HCT116 (cell line): ENCODE measurements around the gene DMXL1. TPM values are rescaled to one million over a fixed set of nuclear protein-coding genes. Genes with fewer than 3 reads are reported as not detected.

ENCODE experiments used
- ATAC-seq: fragments of 200-7000 bp; cut with Tn5 transposase; 2 replicates; pipeline ENCODE4 v1.9.1; 2020; ENCODE audit warnings: mild to moderate bottlenecking, moderate library complexity
- BruUV-seq: library from RNA; stranded (reverse); fragments of 400-500 nt; replicated peaks from 2 replicates; lab custom pipeline; 2021; lab: Mats Ljungman, UMichigan
- CTCF ChIA-PET: fragments of 300-600 bp; sonication (Branson Sonifier 250); formaldehyde crosslinking; loops from one replicate; lab custom pipeline; 2021; ENCODE audit warnings: antibody characterized with exemption; lab: Charles Lee
- POLR2A ChIA-PET: fragments of 300-600, 350-600 bp; sonication (Branson Sonifier 250); formaldehyde crosslinking; loops from one replicate; lab custom pipeline; 2021; ENCODE audit warnings: antibody characterized with exemption; lab: Charles Lee
- RAD21 ChIA-PET, 2 experiments: fragments of 300-600 bp; sonication (Branson Sonifier 250); formaldehyde crosslinking; loops; one replicate each; lab custom pipeline; 2023; ENCODE audit warnings: low total read pairs in 2 of 2; ENCODE audit not compliant: uncharacterized antibody in 2 of 2, unreplicated experiment in 2 of 2, low non-redundant PET in 1 of 2; lab: Charles Lee
- DNase-seq: peaks from one replicate; pipeline ENCODE4 v3.0.0-alpha.2; 2010; ENCODE audit warnings: low read depth, low spot score
- H2AFZ ChIP-seq: fragments of 200-600 bp; shearing (Covaris generic), sonication (generic); 2 replicates; pipeline ENCODE4 v1.6.1; 2017; ENCODE audit warnings: low read depth, mixed run types, mixed read lengths, antibody characterized with exemption, low read length; ENCODE audit not compliant: poor library complexity, severe bottlenecking
- H3K27ac ChIP-seq: 2 replicates; pipeline ENCODE4 v1.5.1; 2012; ENCODE audit warnings: low read depth, low read length
- H3K27me3 ChIP-seq: fragments of 200-600 bp; sonication (generic); 2 replicates; pipeline ENCODE4 v1.6.1; 2016; ENCODE audit warnings: mixed run types, low read length, mixed read lengths; ENCODE audit not compliant: insufficient read depth
- H3K36me3 ChIP-seq, 2 experiments: fragments of 200-500 bp in 1 of 2; fragments of 200-600 bp in 1 of 2; sonication (Bioruptor generic) in 1 of 2; sonication (generic) in 1 of 2; 2 replicates each; pipeline versions ENCODE4 v1.5.1 to v1.6.1; 2014 to 2016; ENCODE audit warnings: low read length in 2 of 2, inconsistent platforms in 1 of 2, mixed read lengths in 1 of 2, mixed run types in 1 of 2; ENCODE audit not compliant: insufficient read depth in 2 of 2, control insufficient read depth in 1 of 2
- H3K4me1 ChIP-seq, 2 experiments: fragments of 200-600 bp in 1 of 2; sonication (generic) in 1 of 2; 2 replicates each; pipeline versions ENCODE4 v1.5.1 to v1.6.1; 2012 to 2017; ENCODE audit warnings: low read length in 2 of 2, inconsistent platforms in 1 of 2, mild to moderate bottlenecking in 1 of 2, mixed read lengths in 1 of 2, mixed run types in 1 of 2, moderate library complexity in 1 of 2; ENCODE audit not compliant: insufficient read depth in 2 of 2, control insufficient read depth in 1 of 2
- H3K4me2 ChIP-seq: fragments of 200-600 bp; sonication (generic); 2 replicates; pipeline ENCODE4 v1.6.1; 2017; ENCODE audit warnings: mixed run types, low read length, mixed read lengths
- H3K4me3 ChIP-seq, 2 experiments: fragments of 200-600 bp in 1 of 2; sonication (generic) in 1 of 2; replicated peaks in 1 of 2; 2 replicates each; pipeline ENCODE4 v1.5.1; 2011 to 2016; ENCODE audit warnings: low read length in 2 of 2, control low read depth in 1 of 2, low read depth in 1 of 2, mild to moderate bottlenecking in 1 of 2, mixed read lengths in 1 of 2, mixed run types in 1 of 2
- H3K79me2 ChIP-seq: fragments of 200-600 bp; sonication (generic); 2 replicates; pipeline ENCODE4 v1.6.1; 2017; ENCODE audit warnings: mild to moderate bottlenecking, mixed run types, low read length, moderate library complexity, mixed read lengths; ENCODE audit not compliant: insufficient read depth
- H3K9ac ChIP-seq: fragments of 200-600 bp; sonication (generic); 2 replicates; pipeline ENCODE4 v1.6.1; 2016; ENCODE audit warnings: low read length, mixed read lengths
- H3K9me2 ChIP-seq: fragments of 200-600 bp; sonication (generic), shearing (Covaris generic); 2 replicates; pipeline ENCODE4 v1.6.1; 2017; ENCODE audit warnings: mixed run types, mild to moderate bottlenecking, moderate library complexity; ENCODE audit not compliant: insufficient read depth
- H3K9me3 ChIP-seq, 2 experiments: fragments of 200-500 bp in 1 of 2; fragments of 200-600 bp in 1 of 2; sonication (Bioruptor generic) in 1 of 2; sonication (generic) in 1 of 2; 2 replicates each; pipeline ENCODE4 v1.6.1; 2014 to 2017; ENCODE audit warnings: low read length in 2 of 2, mixed read lengths in 2 of 2, inconsistent platforms in 1 of 2, low read depth in 1 of 2, mild to moderate bottlenecking in 1 of 2, mixed run types in 1 of 2, moderate library complexity in 1 of 2; ENCODE audit not compliant: control insufficient read depth in 1 of 2, insufficient read depth in 1 of 2
- H4K20me1 ChIP-seq: fragments of 200-600 bp; sonication (generic), shearing (Covaris generic); 2 replicates; pipeline ENCODE4 v1.6.1; 2017; ENCODE audit warnings: mixed run types, mild to moderate bottlenecking, moderate library complexity; ENCODE audit not compliant: insufficient read depth
- CBX3 ChIP-seq: IDR thresholded peaks from 2 replicates; pipeline ENCODE4 v1.6.1; 2012; ENCODE audit warnings: low read depth
- CEBPB ChIP-seq: IDR thresholded peaks from 2 replicates; pipeline ENCODE4 v1.6.1; 2012; ENCODE audit warnings: low read depth
- ELF1 ChIP-seq: IDR thresholded peaks from 2 replicates; pipeline ENCODE4 v1.6.1; 2012; ENCODE audit warnings: low read depth, borderline replicate concordance
- EZH2 ChIP-seq: fragments of 200-600 bp; sonication (generic); IDR thresholded peaks from 2 replicates; pipeline ENCODE4 v1.6.1; 2017; ENCODE audit warnings: antibody characterized with exemption, mixed run types
- EZH2phosphoT487 ChIP-seq: fragments of 200-600 bp; IDR thresholded peaks from 2 replicates; pipeline ENCODE4 v1.6.1; 2018; ENCODE audit warnings: antibody characterized with exemption, borderline replicate concordance
- FOSL1 ChIP-seq: IDR thresholded peaks from 2 replicates; pipeline ENCODE4 v1.6.1; 2012; ENCODE audit warnings: low read depth
- JUND ChIP-seq: IDR thresholded peaks from 2 replicates; pipeline ENCODE4 v1.6.1; 2012
- POLR2A ChIP-seq: IDR thresholded peaks from 2 replicates; pipeline ENCODE4 v1.7.0; 2011; ENCODE audit warnings: borderline replicate concordance; ENCODE audit not compliant: insufficient read depth, insufficient read length; ENCODE audit errors: extremely low read depth
- POLR2AphosphoS5 ChIP-seq: IDR thresholded peaks from 2 replicates; pipeline ENCODE4 v1.6.1; 2011; ENCODE audit warnings: mild to moderate bottlenecking, low read depth, low read length, moderate library complexity
- SIN3A ChIP-seq: IDR thresholded peaks from 2 replicates; pipeline ENCODE4 v1.6.1; 2012; ENCODE audit warnings: low read depth
- SRF ChIP-seq: IDR thresholded peaks from 2 replicates; pipeline ENCODE4 v1.6.1; 2012; ENCODE audit warnings: low read depth
- YY1 ChIP-seq: IDR thresholded peaks from 2 replicates; pipeline ENCODE4 v1.6.1; 2011; ENCODE audit warnings: low read length, low read depth, moderate library complexity, mild to moderate bottlenecking; ENCODE audit not compliant: insufficient replicate concordance; ENCODE audit errors: extremely low read depth
- intact Hi-C: fragments of 100-400 bp; cut with micrococcal nuclease; formaldehyde crosslinking; loops from 2 replicates; pipeline ENCODE4 v1.10.0; 2022
- total RNA-seq: library from RNA; stranded (reverse); gene quantifications from one replicate; pipeline ENCODE4 v1.2.1, GENCODE V29; 2021; ENCODE audit not compliant: unreplicated experiment
- TF ChIP-seq, protein P1 (sequence below): IDR thresholded peaks from 2 replicates; pipeline ENCODE4 v1.6.1; 2012
- TF ChIP-seq, protein P2 (sequence below): IDR thresholded peaks from 2 replicates; pipeline ENCODE4 v1.6.1; 2011; ENCODE audit warnings: mild to moderate bottlenecking, low read length, moderate library complexity; ENCODE audit not compliant: insufficient replicate concordance; ENCODE audit errors: extremely low read depth
- TF ChIP-seq, protein P3 (sequence below): IDR thresholded peaks from 2 replicates; pipeline ENCODE4 v1.6.1; 2012; ENCODE audit warnings: low read depth

The DMXL1 gene
- total RNA-seq, 1 experiment from 2014 or later, result 21.1 TPM

DNA sequence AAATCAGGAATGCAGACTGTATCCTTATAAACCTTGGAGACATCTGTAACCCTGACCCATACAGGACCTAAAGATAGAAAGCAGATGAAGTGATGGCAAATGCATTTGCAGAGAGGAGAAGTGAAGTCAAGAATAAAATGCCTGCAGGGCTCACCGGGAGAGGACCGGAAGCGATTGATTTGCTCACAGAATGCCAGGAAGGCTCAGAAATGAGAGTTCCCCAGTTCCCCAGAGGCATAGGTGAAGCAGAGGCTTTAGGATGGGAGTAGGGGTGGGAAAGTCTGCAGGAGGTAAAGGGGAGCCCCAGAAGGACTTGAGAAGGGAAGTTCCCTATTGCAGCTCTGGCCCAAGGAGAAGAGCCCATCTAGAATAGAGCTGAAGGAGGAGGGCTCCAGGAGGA, 221.0 kb downstream of the DMXL1 start:
- no peaks in the 10 kb centered on the region for H4K20me1 ChIP-seq
- no peak overlapping the region for H3K27ac ChIP-seq
- ChIA-PET POLR2A (no interaction called here), CTCF (no interaction called here), RAD21 (no interaction called here)
- DNase-seq (no peak), ATAC-seq (no peak)
- H3K27me3 ChIP-seq, result no peaks in the 10 kb centered on the region
- H3K4me2 ChIP-seq, result no peak overlapping the region
- no peak for TF ChIP-seq ELF1
- TF ChIP-seq EZH2, result no peak
- H3K9me3 ChIP-seq, result no peaks in the 10 kb centered on the region
- no peak overlapping the region for H3K9ac ChIP-seq
- no peaks in the 10 kb centered on the region for H3K9me2 ChIP-seq
- H3K36me3 ChIP-seq, result no peaks in the 10 kb centered on the region
- H3K4me3 ChIP-seq, result no peak overlapping the region
- intact Hi-C loops, result no loop called here
- BruUV-seq, result no TSS peak
- no peaks in the 10 kb centered on the region; the same call in 1 of the 2 replicates for H3K79me2 ChIP-seq
- H2AFZ ChIP-seq, result no peak overlapping the region
- H3K4me1 ChIP-seq, result no peaks in the 10 kb centered on the region

DNA sequence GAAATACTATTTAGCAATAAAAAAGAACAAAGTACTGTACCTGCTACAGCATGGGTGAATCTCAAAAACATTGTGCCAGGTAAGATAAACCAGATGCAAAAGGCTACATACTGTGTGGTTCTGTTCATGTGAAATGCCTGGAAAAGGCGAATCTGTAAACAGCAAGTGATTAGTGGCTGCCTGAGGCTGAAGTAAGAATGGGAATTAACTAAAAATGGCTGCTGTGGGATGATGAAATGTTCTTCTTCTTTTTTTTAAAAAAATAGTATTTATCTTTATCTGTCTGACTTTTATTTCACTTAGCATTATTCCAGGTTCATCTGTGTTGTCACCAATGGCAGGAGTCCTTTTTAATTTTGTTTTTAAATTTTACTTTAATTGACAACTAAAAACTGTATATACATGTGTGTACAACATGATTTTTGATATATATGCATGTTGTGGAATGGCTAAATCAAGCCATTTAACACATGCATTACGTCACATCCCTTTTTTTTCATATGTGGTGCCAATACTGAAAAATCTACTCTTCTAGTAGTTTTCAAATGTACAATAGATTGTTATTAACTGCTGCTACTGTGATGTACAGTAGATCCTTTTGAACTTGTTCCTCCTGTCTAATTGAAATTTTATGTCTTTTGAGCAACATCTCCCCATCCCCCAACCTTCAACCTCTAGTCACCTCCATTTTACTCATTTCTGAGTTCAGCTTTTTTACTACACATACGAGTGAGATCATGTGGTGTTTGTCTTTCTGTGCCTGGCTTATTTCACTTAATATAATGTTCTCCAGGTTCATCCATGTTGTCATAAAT, 222.0 kb downstream of the DMXL1 start:
- H3K4me3 ChIP-seq, result no peak overlapping the region
- H3K27me3 ChIP-seq, result no peaks in the 10 kb centered on the region
- DNase-seq (no peak), ATAC-seq (no peak)
- no peak overlapping the region for H3K4me2 ChIP-seq
- ChIA-PET RAD21 (no interaction called here), POLR2A (no interaction called here), CTCF (no interaction called here)
- H4K20me1 ChIP-seq, result no peaks in the 10 kb centered on the region
- H3K9me2 ChIP-seq, result no peaks in the 10 kb centered on the region
- H3K4me1 ChIP-seq, result no peaks in the 10 kb centered on the region
- no peaks in the 10 kb centered on the region for H3K36me3 ChIP-seq
- no TSS peak for BruUV-seq
- H3K9me3 ChIP-seq, result no peaks in the 10 kb centered on the region
- H2AFZ ChIP-seq, result no peak overlapping the region
- no peak overlapping the region for H3K9ac ChIP-seq
- H3K79me2 ChIP-seq, result no peaks in the 10 kb centered on the region
- intact Hi-C loops, result no loop called here
- no peak overlapping the region for H3K27ac ChIP-seq
- TF ChIP-seq CEBPB, result no peak
- TF ChIP-seq POLR2AphosphoS5, result no peak
- no peak for TF ChIP-seq FOSL1
- no peak for TF ChIP-seq YY1
- no peak for TF ChIP-seq POLR2A
- TF ChIP-seq EZH2phosphoT487, result no peak
- TF ChIP-seq, protein P1, sequence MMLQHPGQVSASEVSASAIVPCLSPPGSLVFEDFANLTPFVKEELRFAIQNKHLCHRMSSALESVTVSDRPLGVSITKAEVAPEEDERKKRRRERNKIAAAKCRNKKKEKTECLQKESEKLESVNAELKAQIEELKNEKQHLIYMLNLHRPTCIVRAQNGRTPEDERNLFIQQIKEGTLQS, result no peak
- no peak for TF ChIP-seq JUND
- TF ChIP-seq SRF, result no peak
- TF ChIP-seq, protein P2, sequence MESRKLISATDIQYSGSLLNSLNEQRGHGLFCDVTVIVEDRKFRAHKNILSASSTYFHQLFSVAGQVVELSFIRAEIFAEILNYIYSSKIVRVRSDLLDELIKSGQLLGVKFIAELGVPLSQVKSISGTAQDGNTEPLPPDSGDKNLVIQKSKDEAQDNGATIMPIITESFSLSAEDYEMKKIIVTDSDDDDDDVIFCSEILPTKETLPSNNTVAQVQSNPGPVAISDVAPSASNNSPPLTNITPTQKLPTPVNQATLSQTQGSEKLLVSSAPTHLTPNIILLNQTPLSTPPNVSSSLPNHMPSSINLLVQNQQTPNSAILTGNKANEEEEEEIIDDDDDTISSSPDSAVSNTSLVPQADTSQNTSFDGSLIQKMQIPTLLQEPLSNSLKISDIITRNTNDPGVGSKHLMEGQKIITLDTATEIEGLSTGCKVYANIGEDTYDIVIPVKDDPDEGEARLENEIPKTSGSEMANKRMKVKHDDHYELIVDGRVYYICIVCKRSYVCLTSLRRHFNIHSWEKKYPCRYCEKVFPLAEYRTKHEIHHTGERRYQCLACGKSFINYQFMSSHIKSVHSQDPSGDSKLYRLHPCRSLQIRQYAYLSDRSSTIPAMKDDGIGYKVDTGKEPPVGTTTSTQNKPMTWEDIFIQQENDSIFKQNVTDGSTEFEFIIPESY, result no peak
- TF ChIP-seq, protein P3, sequence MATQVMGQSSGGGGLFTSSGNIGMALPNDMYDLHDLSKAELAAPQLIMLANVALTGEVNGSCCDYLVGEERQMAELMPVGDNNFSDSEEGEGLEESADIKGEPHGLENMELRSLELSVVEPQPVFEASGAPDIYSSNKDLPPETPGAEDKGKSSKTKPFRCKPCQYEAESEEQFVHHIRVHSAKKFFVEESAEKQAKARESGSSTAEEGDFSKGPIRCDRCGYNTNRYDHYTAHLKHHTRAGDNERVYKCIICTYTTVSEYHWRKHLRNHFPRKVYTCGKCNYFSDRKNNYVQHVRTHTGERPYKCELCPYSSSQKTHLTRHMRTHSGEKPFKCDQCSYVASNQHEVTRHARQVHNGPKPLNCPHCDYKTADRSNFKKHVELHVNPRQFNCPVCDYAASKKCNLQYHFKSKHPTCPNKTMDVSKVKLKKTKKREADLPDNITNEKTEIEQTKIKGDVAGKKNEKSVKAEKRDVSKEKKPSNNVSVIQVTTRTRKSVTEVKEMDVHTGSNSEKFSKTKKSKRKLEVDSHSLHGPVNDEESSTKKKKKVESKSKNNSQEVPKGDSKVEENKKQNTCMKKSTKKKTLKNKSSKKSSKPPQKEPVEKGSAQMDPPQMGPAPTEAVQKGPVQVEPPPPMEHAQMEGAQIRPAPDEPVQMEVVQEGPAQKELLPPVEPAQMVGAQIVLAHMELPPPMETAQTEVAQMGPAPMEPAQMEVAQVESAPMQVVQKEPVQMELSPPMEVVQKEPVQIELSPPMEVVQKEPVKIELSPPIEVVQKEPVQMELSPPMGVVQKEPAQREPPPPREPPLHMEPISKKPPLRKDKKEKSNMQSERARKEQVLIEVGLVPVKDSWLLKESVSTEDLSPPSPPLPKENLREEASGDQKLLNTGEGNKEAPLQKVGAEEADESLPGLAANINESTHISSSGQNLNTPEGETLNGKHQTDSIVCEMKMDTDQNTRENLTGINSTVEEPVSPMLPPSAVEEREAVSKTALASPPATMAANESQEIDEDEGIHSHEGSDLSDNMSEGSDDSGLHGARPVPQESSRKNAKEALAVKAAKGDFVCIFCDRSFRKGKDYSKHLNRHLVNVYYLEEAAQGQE, result no peak
- TF ChIP-seq CBX3, result no peak
- no peak for TF ChIP-seq ELF1
- TF ChIP-seq SIN3A, result no peak
